Measurements from ENCODE around the gene JAKMIP1. TPM values are rescaled to one million over a fixed set of nuclear protein-coding genes. Genes with fewer than 3 reads are reported as not detected.

JAKMIP1 gene
- total RNA-seq, 2 experiments from 2014 or later: 2.0 to 2.1 TPM

GRCh38 chr4:6160536-6160935 is 39.8 kb downstream of the JAKMIP1 start:
- TF ChIP-seq CTCF (IDR thresholded peaks at IDR 0.05): no peak
- Histone ChIP-seq H3K9me3 (ENCODE audit: control insufficient read depth in 1 of 2, insufficient read depth in 1 of 2, low read length in 2 of 2) (peaks cover 6% of the 10 kb centered on the region in 2 experiments), H3K36me3 (ENCODE audit: insufficient read depth, low read length) (no peaks in the 10 kb centered on the region), H3K27ac (ENCODE audit: low read depth in 1 of 2, low read length in 2 of 2) (no peak overlapping the region), H3K27me3 (ENCODE audit: control insufficient read depth in 1 of 2, insufficient read depth in 2 of 2, low read length in 2 of 2) (no peaks in the 10 kb centered on the region), H3K4me3 (ENCODE audit: low read length) (no peak overlapping the region), H3K4me1 (ENCODE audit: insufficient read depth, low read length) (peaks cover 2% of the 10 kb centered on the region)
- DNase-seq: no peak
- Mint-ChIP-seq H3K36me3 (ENCODE audit: low read depth) (no peaks in the 10 kb centered on the region), H3K27me3 (peaks cover 7% of the 10 kb centered on the region), H3K27ac (no peak overlapping the region), H3K9me3 (peaks cover 3% of the 10 kb centered on the region), H3K4me3 (no peak overlapping the region), H3K4me1 (ENCODE audit: low read depth) (no peaks in the 10 kb centered on the region)
- intact Hi-C loops (cut with DNase I, micrococcal nuclease): no loop called here
- ChIA-PET CTCF (no interaction called here), POLR2A (no interaction called here)
- no peak for ATAC-seq (ENCODE audit: poor library complexity)

DNA sequence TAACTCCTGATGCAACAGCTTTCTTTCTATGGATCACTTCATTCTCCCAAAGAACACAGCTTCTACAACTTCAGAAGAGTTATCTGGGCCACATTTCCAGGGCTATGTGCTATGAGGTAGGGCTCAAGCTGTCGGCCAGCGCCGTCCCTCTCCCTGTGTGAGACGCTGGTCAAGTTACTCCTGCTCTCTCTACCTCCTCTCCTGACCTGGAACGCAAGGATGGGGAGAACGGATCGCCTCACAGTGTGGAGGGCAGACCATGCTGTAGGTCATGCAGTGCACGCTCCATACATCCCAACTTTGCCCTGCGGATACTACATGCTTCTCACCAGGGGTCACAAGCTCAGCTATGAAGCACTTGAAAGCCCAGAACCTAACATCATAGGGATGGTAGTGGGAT is 42.4 kb downstream of the JAKMIP1 start:
- Mint-ChIP-seq H3K36me3 (ENCODE audit: low read depth) (no peaks in the 10 kb centered on the region), H3K4me3 (no peak overlapping the region), H3K4me1 (ENCODE audit: low read depth) (peaks cover 3% of the 10 kb centered on the region), H3K27me3 (peaks cover 12% of the 10 kb centered on the region), H3K9me3 (no peaks in the 10 kb centered on the region), H3K27ac (no peak overlapping the region)
- intact Hi-C loops (cut with DNase I, micrococcal nuclease): no loop called here
- POLR2A ChIA-PET: no interaction called here
- DNase-seq (no peak), ATAC-seq (ENCODE audit: poor library complexity) (no peak)
- Histone ChIP-seq H3K27me3 (ENCODE audit: control insufficient read depth in 1 of 2, insufficient read depth in 2 of 2, low read length in 2 of 2) (no peaks in the 10 kb centered on the region), H3K4me3 (ENCODE audit: low read length) (no peak overlapping the region), H3K4me1 (ENCODE audit: insufficient read depth, low read length) (peaks cover 18% of the 10 kb centered on the region), H3K27ac (ENCODE audit: low read depth in 1 of 2, low read length in 2 of 2) (no peak overlapping the region), H3K36me3 (ENCODE audit: insufficient read depth, low read length) (no peaks in the 10 kb centered on the region), H3K9me3 (ENCODE audit: control insufficient read depth in 1 of 2, insufficient read depth in 1 of 2, low read length in 2 of 2) (peaks cover 0 to 6% of the 10 kb centered on the region in 2 experiments)
- CTCF ChIA-PET: no interaction called here
- TF ChIP-seq CTCF (IDR thresholded peaks at IDR 0.05): no peak

DNA sequence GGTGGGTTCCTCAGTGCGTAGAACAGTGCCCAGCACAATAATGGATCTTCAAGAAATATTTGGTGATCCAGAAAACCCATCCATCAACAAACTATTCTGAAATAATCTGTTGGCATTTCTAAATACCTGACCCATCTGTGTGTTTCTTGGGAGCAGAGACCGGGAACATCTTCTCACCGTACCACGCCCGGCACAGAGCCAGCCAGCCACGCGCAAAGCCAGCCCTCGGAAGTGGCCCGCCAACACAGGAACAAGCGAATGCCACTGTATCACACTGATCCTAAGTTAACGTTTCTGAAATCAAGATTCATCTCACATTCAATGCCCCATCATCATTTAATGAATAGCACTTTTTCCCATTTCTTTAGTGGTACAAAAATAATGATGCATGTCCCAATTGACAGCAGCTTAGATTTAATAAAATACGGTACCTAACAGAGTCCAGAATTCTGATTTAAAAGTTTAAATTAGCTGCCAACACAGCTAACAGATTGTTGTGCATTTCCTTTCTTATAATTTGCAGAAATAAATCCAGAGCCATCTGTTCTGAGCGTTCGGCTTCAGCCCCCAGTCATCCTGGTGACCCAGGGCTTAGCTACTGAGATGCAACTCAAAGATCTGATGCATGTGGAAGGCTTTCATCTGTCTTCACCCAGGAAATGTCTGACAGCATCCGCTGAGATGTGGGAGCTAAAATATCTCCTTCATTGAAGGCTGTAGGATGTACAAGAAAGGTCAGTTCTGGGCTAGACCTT is 44.2 kb downstream of the JAKMIP1 start:
- no peak for TF ChIP-seq CTCF (IDR thresholded peaks at IDR 0.05)
- Histone ChIP-seq H3K9me3 (ENCODE audit: control insufficient read depth in 1 of 2, insufficient read depth in 1 of 2, low read length in 2 of 2) (no peaks in the 10 kb centered on the region), H3K27me3 (ENCODE audit: control insufficient read depth in 1 of 2, insufficient read depth in 2 of 2, low read length in 2 of 2) (no peaks in the 10 kb centered on the region), H3K4me1 (ENCODE audit: insufficient read depth, low read length) (peaks cover 33% of the 10 kb centered on the region), H3K4me3 (ENCODE audit: low read length) (no peak overlapping the region), H3K36me3 (ENCODE audit: insufficient read depth, low read length) (no peaks in the 10 kb centered on the region), H3K27ac (ENCODE audit: low read depth in 1 of 2, low read length in 2 of 2) (no peak overlapping the region)
- ChIA-PET POLR2A (no interaction called here), CTCF (no interaction called here)
- Mint-ChIP-seq H3K4me3 (no peak overlapping the region), H3K27ac (no peak overlapping the region), H3K4me1 (ENCODE audit: low read depth) (peaks cover 5% of the 10 kb centered on the region), H3K36me3 (ENCODE audit: low read depth) (no peaks in the 10 kb centered on the region), H3K27me3 (peaks cover 12% of the 10 kb centered on the region), H3K9me3 (no peaks in the 10 kb centered on the region)
- no peak for ATAC-seq (ENCODE audit: poor library complexity)
- intact Hi-C loops (cut with DNase I, micrococcal nuclease): no loop called here
- DNase-seq: no peak
